ENCODE measurements around the gene ZNF341.

DNA sequence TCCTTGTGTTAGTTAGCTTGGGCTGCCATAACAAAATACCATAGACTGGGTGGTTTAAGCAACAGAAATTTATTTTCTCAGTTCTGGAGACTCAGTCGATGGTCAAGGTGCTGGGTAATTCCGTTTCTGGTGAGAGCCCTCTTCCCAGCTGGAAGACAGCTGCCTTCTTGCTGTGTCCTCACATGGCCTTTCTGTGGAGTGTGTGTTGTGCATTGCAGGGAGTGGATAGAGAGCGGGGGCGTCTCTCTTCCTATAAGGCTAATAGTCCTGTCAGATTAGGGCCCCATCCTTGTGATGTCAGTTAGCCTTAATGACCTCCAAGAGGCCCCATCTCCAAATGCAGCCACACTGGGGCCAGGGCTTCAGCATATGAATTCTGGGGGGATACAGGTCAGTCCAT, 98.6 kb downstream of the ZNF341 start:
- TF ChIP-seq RAD21 (IDR thresholded peaks at IDR 0.05 in 1 of 2, conservative IDR thresholded peaks at IDR 0.05 in 1 of 2; ENCODE audit: low read depth in 2 of 2, low read length in 2 of 2) = no peak
- TF ChIP-seq CEBPB (IDR thresholded peaks at IDR 0.05; ENCODE audit: low read depth, low read length) = no peak
- no peak for TF ChIP-seq CBX5 (IDR thresholded peaks at IDR 0.05; ENCODE audit: low read depth, low read length)
- no peak for TF ChIP-seq POLR2AphosphoS5 (IDR thresholded peaks at IDR 0.05; ENCODE audit: low read depth, low read length)

All from H1 (cell line).